KOPT-K1 (cell line): ENCODE data around the gene MX2.
"Not testable (repeated sequence)": the region's sequence is repeated elsewhere in the genome, so short reads cannot be mapped to it uniquely, and the experiment has no call there.

Source experiments
- H3K27ac ChIP-seq: fragments of 200-600 bp; sonication (generic); 2 replicates; pipeline ENCODE4 v1.5.1; 2016; ENCODE audit warnings: antibody characterized with exemption, mild to moderate bottlenecking, low read depth, low read length; ENCODE audit not compliant: poor library complexity, severe bottlenecking
- H3K36me3 ChIP-seq: fragments of 200-600 bp; sonication (generic); 2 replicates; pipeline ENCODE4 v1.5.1; 2017; ENCODE audit warnings: antibody characterized with exemption, mild to moderate bottlenecking, low read length, moderate library complexity; ENCODE audit not compliant: insufficient read depth
- H3K9me3 ChIP-seq: fragments of 200-600 bp; sonication (generic); 2 replicates; pipeline ENCODE4 v1.5.1; 2017; ENCODE audit warnings: antibody characterized with exemption, low read length, mild to moderate bottlenecking; ENCODE audit not compliant: insufficient read depth, poor library complexity, severe bottlenecking

MX2 gene

DNA sequence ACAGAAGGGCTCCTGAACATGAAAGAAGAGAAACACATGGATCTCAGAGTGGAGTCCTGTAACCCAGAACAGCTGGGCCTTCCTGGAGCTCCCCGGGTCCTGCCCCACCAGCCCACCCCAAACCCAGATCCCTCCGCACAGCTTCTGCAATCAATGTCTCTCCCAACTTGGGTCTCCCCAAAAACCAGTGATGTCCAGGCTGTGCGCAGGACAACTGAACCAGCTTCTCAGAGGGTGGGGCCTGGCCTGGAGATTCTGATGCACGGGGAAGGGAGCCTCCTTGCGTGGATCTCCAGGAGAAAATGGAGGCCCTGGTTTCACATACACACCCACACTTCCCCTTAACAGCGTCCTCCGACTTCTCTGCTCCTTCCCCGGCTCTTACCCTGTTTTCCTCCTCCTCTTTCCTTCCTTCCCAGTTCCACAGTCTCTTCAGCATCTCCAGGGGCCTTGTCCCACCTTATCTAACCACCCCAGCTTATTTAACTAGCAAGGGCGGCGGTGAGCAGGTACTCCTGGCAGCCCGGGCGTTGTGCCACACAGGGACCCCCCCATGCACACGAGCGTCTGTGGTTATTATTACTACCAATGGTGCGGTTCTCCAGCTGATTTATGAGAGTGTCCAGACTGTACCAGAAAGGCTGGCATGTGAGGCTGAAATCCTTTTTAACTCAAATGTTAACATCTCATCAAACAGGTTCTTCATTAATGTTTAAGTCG lies 11.2 kb upstream of the MX2 start:
- Histone ChIP-seq H3K9me3 (no peaks in the 10 kb centered on the region), H3K36me3 (no peaks in the 10 kb centered on the region), H3K27ac (no peak overlapping the region)

DNA sequence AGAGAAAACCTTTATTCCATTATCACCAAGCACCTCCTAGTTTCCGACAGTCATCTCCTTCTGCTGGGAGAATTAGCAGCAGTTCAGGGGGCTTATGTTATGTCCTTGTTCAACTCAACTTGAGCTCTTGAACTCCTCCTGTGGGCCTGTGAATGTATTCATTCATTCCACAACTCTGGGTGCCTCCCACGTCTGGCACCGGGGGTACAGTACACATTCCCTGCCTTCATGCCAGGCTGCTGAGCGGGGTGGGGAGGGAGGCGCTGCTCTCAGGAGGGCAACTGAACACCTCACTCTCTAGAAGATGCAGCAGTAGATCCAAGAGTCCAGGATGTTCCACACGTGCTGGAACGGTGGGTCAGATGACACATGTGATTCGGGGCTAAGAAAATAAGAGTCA lies 4.3 kb upstream of the MX2 start:
- H3K36me3 ChIP-seq, result no peaks in the 10 kb centered on the region
- no peak overlapping the region for H3K27ac ChIP-seq
- no peaks in the 10 kb centered on the region for H3K9me3 ChIP-seq

- Histone ChIP-seq H3K27ac (no peak overlapping the region), H3K9me3 (no peaks in the 10 kb centered on the region), H3K36me3 (no peaks in the 10 kb centered on the region)
These were observed 3.3 kb upstream of the MX2 start for GRCh38 chr21:41358193-41359166.

GRCh38 chr21:41359286-41359685 lies 2.5 kb upstream of the MX2 start:
- Histone ChIP-seq H3K27ac (no peak overlapping the region), H3K9me3 (no peaks in the 10 kb centered on the region), H3K36me3 (no peaks in the 10 kb centered on the region)

GRCh38 chr21:41359754-41360071 lies 2.1 kb upstream of the MX2 start:
- H3K27ac ChIP-seq, H3K36me3 ChIP-seq, H3K9me3 ChIP-seq: not testable (repeated sequence)

GRCh38 chr21:41360072-41360821 lies 1.6 kb upstream of the MX2 start:
- no peaks in the 10 kb centered on the region for H3K9me3 ChIP-seq
- no peaks in the 10 kb centered on the region for H3K36me3 ChIP-seq
- H3K27ac ChIP-seq, result no peak overlapping the region

DNA sequence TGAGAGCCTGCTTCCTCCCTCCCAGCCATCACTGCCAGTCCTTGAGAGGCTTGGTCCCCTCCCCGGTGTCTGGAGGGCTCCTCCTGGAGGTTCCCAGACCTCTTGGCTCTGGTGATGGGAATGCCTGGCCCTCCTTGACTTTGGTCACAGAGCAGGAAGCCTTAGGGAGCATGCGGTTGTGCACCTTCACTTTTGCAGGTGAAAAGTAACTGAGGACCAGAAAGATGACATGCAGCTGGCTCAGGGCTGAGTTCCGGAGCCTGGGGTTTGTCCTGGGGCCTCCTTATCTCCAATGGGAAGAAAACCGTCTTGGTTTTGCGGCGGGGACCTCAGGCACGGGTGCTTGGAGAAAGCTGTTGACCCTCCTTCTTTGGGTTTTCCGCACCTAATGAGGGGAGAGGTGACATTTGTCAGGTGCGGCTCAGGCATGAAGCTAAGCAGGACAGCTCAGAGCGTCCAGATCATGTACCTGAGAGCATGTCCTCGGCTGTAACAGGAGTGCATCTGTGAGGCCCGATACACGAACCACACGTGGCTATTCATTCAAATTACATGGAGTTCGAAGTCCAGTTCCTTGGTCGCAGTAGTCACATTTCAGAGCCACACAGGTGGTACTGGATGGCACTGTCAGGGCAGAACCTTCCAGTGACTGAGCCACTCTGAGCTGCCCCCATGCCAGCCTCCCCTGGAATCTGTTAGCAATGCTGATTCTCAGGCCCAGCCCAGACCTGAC lies 608 bp upstream of the MX2 start:
- Histone ChIP-seq H3K36me3 (no peaks in the 10 kb centered on the region), H3K27ac (peak overlapping the region; percentile 82)

DNA sequence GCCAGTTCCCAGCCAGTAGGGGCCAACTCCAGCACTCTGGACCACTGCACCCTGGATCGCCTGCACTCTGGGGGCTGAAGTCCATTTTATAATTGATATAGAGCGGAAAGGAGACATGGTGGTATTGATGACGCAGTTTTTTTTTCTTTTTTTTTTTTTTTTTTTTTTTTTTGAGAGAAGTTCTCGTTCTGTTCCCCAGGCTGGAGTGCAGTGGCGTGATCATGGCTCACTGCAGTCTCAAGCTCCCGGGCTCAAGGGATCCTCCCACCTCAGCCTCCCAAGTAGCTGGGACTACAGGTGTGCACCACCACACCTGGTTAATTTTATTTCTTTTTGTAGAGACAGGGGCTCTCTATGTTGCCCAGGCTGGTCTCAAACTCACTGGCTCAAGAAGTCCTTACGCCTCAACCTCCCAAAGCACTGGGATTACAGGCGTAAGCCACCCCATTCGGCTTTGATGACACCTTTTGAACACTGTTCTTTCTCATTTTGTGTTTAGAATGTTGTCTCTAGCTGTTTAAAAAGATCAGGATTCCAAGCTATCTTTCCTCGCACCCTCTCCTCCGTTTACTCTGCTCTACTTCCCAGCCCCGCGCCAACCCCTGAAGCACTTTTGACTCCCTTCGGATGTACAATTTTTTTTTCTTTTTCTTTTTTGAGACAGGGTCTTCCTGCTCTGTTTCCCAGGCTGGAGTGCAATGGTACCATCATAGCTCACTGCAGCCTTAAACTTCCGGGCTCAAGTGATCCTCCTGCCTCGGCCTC lies 960 bp downstream of the MX2 start:
- Histone ChIP-seq H3K27ac (peak overlapping the region; percentile 82), H3K36me3 (no peaks in the 10 kb centered on the region), H3K9me3 (no peaks in the 10 kb centered on the region)

More for the DNA sequence above, 608 bp upstream of the MX2 start:
- no peaks in the 10 kb centered on the region for H3K9me3 ChIP-seq

DNA sequence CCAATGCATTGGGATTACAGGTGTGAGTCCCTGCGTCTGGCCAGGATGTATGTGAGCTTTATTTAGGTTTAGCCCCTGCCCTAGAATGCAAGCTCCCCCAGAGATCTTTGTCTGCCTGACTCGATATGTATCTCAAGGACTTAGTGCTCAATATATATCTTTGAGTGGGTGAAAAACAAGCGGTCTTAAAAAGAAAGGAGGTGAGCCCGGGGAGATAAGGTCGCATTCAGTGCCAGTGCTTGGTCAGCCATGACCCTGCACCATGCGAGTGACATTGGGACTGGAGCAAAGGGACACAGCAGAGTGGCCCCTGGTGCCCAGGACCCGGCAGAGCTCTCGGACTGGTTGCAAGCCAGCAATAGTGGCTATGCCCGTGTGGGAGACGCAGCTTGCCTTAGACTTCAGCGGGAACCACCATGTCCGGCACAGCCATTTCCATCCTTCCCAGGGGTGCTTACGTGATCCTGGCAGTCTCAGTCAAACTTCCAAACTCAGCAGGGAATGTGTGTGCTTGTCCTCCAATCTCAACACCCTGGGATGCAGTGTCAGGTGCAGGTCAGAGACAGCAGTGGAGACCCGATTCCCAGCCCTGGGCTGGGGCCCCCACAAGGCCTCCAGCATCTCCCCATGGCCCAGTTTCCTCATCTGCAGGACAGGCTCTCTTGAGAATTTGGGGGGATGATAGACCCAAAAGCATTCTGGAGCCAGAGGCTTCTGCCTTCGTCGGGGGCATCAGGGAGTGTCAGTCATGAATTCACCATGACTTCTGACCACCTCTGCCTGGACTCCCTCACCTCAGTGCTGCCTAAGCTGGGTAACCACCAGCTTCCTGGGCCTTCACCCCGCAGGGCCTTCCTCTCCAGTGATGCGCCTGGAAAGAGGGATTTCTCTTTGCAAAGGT lies 1.8 kb downstream of the MX2 start:
- no peaks in the 10 kb centered on the region for H3K36me3 ChIP-seq
- peak overlapping the region; percentile 82 for H3K27ac ChIP-seq

DNA sequence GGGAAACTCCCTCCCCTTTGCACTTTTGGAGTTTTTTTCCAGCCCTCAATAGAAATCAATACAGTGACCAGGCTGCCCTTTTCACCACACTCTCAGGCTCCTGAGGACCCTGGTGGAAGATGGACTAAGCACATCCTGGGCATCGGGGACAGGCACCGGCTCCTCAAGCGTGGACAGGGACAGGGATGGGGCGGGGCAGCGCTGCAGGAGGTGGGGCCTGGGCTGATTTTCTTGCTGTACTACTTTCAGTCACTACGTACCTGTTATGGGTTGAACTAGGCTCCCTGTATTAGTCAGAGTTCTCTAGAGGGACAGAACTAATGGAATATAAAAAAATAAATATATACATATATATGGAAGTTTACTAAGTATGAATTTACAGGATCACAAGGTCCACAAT lies 2.5 kb downstream of the MX2 start:
- Histone ChIP-seq H3K9me3 (no peaks in the 10 kb centered on the region), H3K27ac (no peak overlapping the region), H3K36me3 (no peaks in the 10 kb centered on the region)

More for the DNA sequence above, 1.8 kb downstream of the MX2 start:
- H3K9me3 ChIP-seq, result no peaks in the 10 kb centered on the region

DNA sequence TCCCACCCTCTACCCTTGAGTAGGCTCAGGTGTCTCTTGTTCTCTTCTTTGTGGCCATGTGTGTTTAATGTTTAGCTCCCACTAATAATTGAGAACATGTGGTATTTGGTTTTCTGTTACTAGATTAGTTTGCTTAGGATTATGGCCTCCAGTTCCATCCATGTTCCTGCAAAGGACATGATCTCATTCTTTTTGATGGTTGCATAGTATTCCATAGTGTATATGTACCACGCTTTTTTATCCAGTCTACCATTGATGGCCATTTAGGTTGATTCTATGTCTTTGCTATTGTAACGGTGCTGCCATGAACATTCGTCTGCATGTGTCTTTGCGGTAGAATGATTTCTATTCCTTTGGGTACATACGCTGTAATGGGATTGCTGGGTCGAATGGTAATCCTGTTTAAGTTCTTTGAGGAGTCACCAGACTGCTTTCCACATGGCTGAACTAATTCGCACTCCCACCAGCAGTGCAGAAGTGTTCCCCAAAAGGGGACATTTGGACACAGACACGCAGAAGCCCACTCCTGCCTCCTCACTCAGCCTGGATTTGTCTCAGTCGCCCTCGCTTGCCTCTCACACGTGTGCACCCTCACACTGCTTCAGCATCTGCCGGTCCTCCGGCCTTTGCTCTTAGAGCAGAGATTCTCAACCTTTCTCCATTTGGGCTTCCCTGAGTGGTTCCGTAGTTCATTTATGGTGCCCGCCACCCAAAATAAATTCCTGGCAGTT lies 3.7 kb downstream of the MX2 start:
- no peak overlapping the region for H3K27ac ChIP-seq
- no peaks in the 10 kb centered on the region for H3K9me3 ChIP-seq
- H3K36me3 ChIP-seq, result no peaks in the 10 kb centered on the region

- no peak overlapping the region for H3K27ac ChIP-seq
- H3K36me3 ChIP-seq, result no peaks in the 10 kb centered on the region
- no peaks in the 10 kb centered on the region for H3K9me3 ChIP-seq
These were observed 4.8 kb downstream of the MX2 start for GRCh38 chr21:41366522-41367151.
